HepG2 (cell line): ENCODE results near the gene FGFR1OP2. TPM values are rescaled to one million over a fixed set of nuclear protein-coding genes. Genes with fewer than 3 reads are reported as not detected.
A peak's percentile ranks its signal among the peaks of the same experiment; 100 is the strongest.

ENCODE experiments used
- AHR ChIP-seq: IDR thresholded peaks from 2 replicates; pipeline ENCODE4 v1.6.1; 2018; ENCODE audit warnings: missing genetic modification reagents, missing compliant biosample characterization
- ATF1 ChIP-seq: IDR thresholded peaks from 2 replicates; pipeline ENCODE4 v1.6.1; 2016; ENCODE audit warnings: mild to moderate bottlenecking, control low read depth
- DMAP1 ChIP-seq: IDR thresholded peaks from 2 replicates; pipeline ENCODE4 v1.6.1; 2016
- ESRRA ChIP-seq: sonication (generic); formaldehyde crosslinking; IDR thresholded peaks from 2 replicates; pipeline ENCODE4 v1.5.1; 2020; ENCODE audit warnings: mild to moderate bottlenecking, low read depth, missing genetic modification reagents
- FIP1L1 ChIP-seq: fragments of 200-400 bp; formaldehyde crosslinking; IDR thresholded peaks from 2 replicates; pipeline ENCODE4 v1.6.1; 2018; ENCODE audit warnings: low read depth, mild to moderate bottlenecking, low read length, moderate library complexity, borderline replicate concordance; ENCODE audit not compliant: insufficient read depth
- FOXK2 ChIP-seq: fragments of 450-650 bp; IDR thresholded peaks from 2 replicates; pipeline ENCODE4 v1.6.1; 2016
- HHEX ChIP-seq: IDR thresholded peaks from 2 replicates; pipeline ENCODE4 v1.6.1; 2016; ENCODE audit warnings: control low read depth
- HMGA1 ChIP-seq: sonication (generic); formaldehyde crosslinking; conservative IDR thresholded peaks from 2 replicates; pipeline ENCODE4 v1.4.0; 2020; ENCODE audit warnings: missing genetic modification reagents
- HOMEZ ChIP-seq: IDR thresholded peaks from 2 replicates; pipeline ENCODE4 v1.6.1; 2016; ENCODE audit warnings: low read depth
- JUNB ChIP-seq: sonication (generic); formaldehyde crosslinking; IDR thresholded peaks from 2 replicates; pipeline ENCODE4 v1.8.0; 2022; ENCODE audit warnings: missing genetic modification reagents, mild to moderate bottlenecking, borderline replicate concordance
- RAD21 ChIP-seq: fragments of 450-650 bp; formaldehyde crosslinking; IDR thresholded peaks from 2 replicates; pipeline ENCODE4 v1.5.0; 2020; ENCODE audit warnings: mild to moderate bottlenecking
- SMC3 ChIP-seq: IDR thresholded peaks from 2 replicates; pipeline ENCODE4 v1.6.1; 2011; ENCODE audit warnings: low read length, improper control_type of control experiment
- SUZ12 ChIP-seq: fragments of 150-350 bp; IDR thresholded peaks from 2 replicates; pipeline ENCODE4 v1.6.1; 2014; ENCODE audit warnings: low read depth, low read length
- THAP9 ChIP-seq: sonication (generic); formaldehyde crosslinking; IDR thresholded peaks from 2 replicates; pipeline ENCODE4; 2020; ENCODE audit warnings: missing genetic modification reagents, mild to moderate bottlenecking, borderline replicate concordance
- ZBTB3 ChIP-seq: sonication (generic); formaldehyde crosslinking; IDR thresholded peaks from 2 replicates; pipeline ENCODE4 v1.4.0; 2020; ENCODE audit warnings: low read depth, mild to moderate bottlenecking, moderate library complexity, missing genetic modification reagents, borderline replicate concordance
- ZFP36 ChIP-seq: fragments of 150-350 bp; IDR thresholded peaks from 2 replicates; pipeline ENCODE4 v1.6.1; 2018; ENCODE audit warnings: borderline replicate concordance, low read length, low read depth; ENCODE audit not compliant: partially characterized antibody
- ZNF225 ChIP-seq: sonication (generic); formaldehyde crosslinking; IDR thresholded peaks from 2 replicates; pipeline ENCODE4 v1.4.0; 2020; ENCODE audit warnings: mild to moderate bottlenecking, missing genetic modification reagents
- ZNF367 ChIP-seq: sonication (generic); formaldehyde crosslinking; IDR thresholded peaks from 2 replicates; pipeline ENCODE4 v1.4.0; 2020; ENCODE audit warnings: missing genetic modification reagents, borderline replicate concordance
- ZSCAN22 ChIP-seq: sonication (generic); formaldehyde crosslinking; IDR thresholded peaks from 2 replicates; pipeline ENCODE4 v1.4.0; 2020; ENCODE audit warnings: mild to moderate bottlenecking, missing genetic modification reagents
- polyA plus RNA-seq, 8 experiments: library from polyadenylated mRNA; depleted of rRNA in 3 of 8; stranded (reverse) in 7 of 8; unstranded in 1 of 8; fragments of >200 nt; fragmentation: Illumina TruSeq in 4 of 8; extraction: Trizol in 4 of 8; gene quantifications; 2 replicates each; pipeline versions ENCODE4 v1.2.1 to v1.2.3, GENCODE V29; 2011 to 2016; ENCODE audit warnings: low read depth in 4 of 8, missing spikeins in 1 of 8, mixed read lengths in 1 of 8; ENCODE audit not compliant: insufficient read depth in 1 of 8
- total RNA-seq, 5 experiments: library from RNA; depleted of rRNA; stranded (reverse); fragments of >200 nt; fragmentation: Illumina TruSeq; extraction: Trizol; gene quantifications; 2 replicates each; pipeline ENCODE4 v1.2.3, GENCODE V29; 2016; ENCODE audit warnings: low read depth in 1 of 5
- TF ChIP-seq, protein P1 (sequence below): sonication (generic); formaldehyde crosslinking; IDR thresholded peaks from 2 replicates; pipeline ENCODE4 v1.9.0; 2022; ENCODE audit warnings: low read depth, missing genetic modification reagents
- TF ChIP-seq, protein P2 (sequence below): sonication (generic); formaldehyde crosslinking; IDR thresholded peaks from 2 replicates; pipeline ENCODE4 v1.4.0; 2020; ENCODE audit warnings: missing genetic modification reagents, low read depth, mild to moderate bottlenecking, borderline replicate concordance
- TF ChIP-seq, protein P3 (sequence below): sonication (generic); formaldehyde crosslinking; IDR thresholded peaks from 2 replicates; pipeline ENCODE4 v1.8.0; 2022; ENCODE audit warnings: mild to moderate bottlenecking, missing genetic modification reagents, moderate library complexity

FGFR1OP2 gene
- total and polyA plus RNA-seq, 2 of the 13 experiments (the other 11 are each of a cell fraction or from before 2014, with no cell fraction given) = 18.3 to 38.1 TPM

- no peak for TF ChIP-seq FOXK2
- no peak for TF ChIP-seq AHR (CRISPR knock-in tag)
- TF ChIP-seq, protein P1, sequence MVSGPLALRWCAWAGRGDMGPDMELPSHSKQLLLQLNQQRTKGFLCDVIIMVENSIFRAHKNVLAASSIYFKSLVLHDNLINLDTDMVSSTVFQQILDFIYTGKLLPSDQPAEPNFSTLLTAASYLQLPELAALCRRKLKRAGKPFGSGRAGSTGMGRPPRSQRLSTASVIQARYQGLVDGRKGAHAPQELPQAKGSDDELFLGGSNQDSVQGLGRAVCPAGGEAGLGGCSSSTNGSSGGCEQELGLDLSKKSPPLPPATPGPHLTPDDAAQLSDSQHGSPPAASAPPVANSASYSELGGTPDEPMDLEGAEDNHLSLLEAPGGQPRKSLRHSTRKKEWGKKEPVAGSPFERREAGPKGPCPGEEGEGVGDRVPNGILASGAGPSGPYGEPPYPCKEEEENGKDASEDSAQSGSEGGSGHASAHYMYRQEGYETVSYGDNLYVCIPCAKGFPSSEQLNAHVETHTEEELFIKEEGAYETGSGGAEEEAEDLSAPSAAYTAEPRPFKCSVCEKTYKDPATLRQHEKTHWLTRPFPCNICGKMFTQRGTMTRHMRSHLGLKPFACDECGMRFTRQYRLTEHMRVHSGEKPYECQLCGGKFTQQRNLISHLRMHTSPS = no peak; the same call in 1 of the 2 replicates
- TF ChIP-seq ZSCAN22 (CRISPR knock-in tag) = no peak
- TF ChIP-seq JUNB = no peak
- no peak for TF ChIP-seq ESRRA (CRISPR knock-in tag)
- TF ChIP-seq, protein P2, sequence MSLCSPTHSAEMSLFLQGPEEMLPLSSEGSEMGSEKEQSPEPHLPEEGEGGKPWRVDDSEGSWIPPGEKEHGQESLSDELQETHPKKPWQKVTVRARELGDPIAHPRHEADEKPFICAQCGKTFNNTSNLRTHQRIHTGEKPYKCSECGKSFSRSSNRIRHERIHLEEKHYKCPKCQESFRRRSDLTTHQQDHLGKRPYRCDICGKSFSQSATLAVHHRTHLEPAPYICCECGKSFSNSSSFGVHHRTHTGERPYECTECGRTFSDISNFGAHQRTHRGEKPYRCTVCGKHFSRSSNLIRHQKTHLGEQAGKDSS = peak; percentile 71; the same call in 1 of the 2 replicates
- TF ChIP-seq ZFP36 = no peak
- TF ChIP-seq THAP9 (CRISPR knock-in tag) = no peak
- TF ChIP-seq ZBTB3 (CRISPR knock-in tag) = no peak
- TF ChIP-seq, protein P3, sequence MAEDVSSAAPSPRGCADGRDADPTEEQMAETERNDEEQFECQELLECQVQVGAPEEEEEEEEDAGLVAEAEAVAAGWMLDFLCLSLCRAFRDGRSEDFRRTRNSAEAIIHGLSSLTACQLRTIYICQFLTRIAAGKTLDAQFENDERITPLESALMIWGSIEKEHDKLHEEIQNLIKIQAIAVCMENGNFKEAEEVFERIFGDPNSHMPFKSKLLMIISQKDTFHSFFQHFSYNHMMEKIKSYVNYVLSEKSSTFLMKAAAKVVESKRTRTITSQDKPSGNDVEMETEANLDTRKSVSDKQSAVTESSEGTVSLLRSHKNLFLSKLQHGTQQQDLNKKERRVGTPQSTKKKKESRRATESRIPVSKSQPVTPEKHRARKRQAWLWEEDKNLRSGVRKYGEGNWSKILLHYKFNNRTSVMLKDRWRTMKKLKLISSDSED = no peak
- TF ChIP-seq HHEX (CRISPR knock-in tag) = no peak
- peak; percentile 57; the same call in 1 of the 2 replicates for TF ChIP-seq ZNF225 (CRISPR knock-in tag)
- TF ChIP-seq RAD21 (CRISPR knock-in tag) = peak; percentile 97
- TF ChIP-seq DMAP1 = peak; percentile 35; the same call in 1 of the 2 replicates
- TF ChIP-seq ZNF367 = no peak
- TF ChIP-seq HOMEZ (CRISPR knock-in tag) = no peak
- no peak for TF ChIP-seq HMGA1 (CRISPR knock-in tag)
- no peak for TF ChIP-seq SUZ12
- TF ChIP-seq SMC3 = peak; percentile 1; the same call in 1 of the 2 replicates
- TF ChIP-seq FIP1L1 = no peak
- TF ChIP-seq ATF1 (CRISPR knock-in tag) = no peak
Observed at GRCh38 chr12:27014085-27014858, 76.0 kb downstream of the FGFR1OP2 start, which contains the start of gene TM7SF3 (continued).
